Measurements from ENCODE around the gene SULT4A1.

GRCh38 chr22:43795320-43795719, 67.0 kb downstream of the SULT4A1 start:
- TF ChIP-seq, protein P1, sequence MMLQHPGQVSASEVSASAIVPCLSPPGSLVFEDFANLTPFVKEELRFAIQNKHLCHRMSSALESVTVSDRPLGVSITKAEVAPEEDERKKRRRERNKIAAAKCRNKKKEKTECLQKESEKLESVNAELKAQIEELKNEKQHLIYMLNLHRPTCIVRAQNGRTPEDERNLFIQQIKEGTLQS (IDR thresholded peaks at IDR 0.05) = no peak
- TF ChIP-seq, protein P2, sequence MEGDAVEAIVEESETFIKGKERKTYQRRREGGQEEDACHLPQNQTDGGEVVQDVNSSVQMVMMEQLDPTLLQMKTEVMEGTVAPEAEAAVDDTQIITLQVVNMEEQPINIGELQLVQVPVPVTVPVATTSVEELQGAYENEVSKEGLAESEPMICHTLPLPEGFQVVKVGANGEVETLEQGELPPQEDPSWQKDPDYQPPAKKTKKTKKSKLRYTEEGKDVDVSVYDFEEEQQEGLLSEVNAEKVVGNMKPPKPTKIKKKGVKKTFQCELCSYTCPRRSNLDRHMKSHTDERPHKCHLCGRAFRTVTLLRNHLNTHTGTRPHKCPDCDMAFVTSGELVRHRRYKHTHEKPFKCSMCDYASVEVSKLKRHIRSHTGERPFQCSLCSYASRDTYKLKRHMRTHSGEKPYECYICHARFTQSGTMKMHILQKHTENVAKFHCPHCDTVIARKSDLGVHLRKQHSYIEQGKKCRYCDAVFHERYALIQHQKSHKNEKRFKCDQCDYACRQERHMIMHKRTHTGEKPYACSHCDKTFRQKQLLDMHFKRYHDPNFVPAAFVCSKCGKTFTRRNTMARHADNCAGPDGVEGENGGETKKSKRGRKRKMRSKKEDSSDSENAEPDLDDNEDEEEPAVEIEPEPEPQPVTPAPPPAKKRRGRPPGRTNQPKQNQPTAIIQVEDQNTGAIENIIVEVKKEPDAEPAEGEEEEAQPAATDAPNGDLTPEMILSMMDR (IDR thresholded peaks at IDR 0.05; ENCODE audit: low read depth, low read length, missing input control) = no peak
- TF ChIP-seq EGR1 (IDR thresholded peaks at IDR 0.05; ENCODE audit: low read depth in 2 of 2) (no peak), NR2F2 (IDR thresholded peaks at IDR 0.05) (no peak), RAD21 (IDR thresholded peaks at IDR 0.05) (no peak), YY1 (IDR thresholded peaks at IDR 0.05) (no peak), RXRA (IDR thresholded peaks at IDR 0.05) (no peak), REST (IDR thresholded peaks at IDR 0.05) (no peak), TAF1 (conservative IDR thresholded peaks at IDR 0.05) (no peak), GABPA (IDR thresholded peaks at IDR 0.05 in 1 of 2, conservative IDR thresholded peaks at IDR 0.05 in 1 of 2) (no peak)
- TF ChIP-seq, protein P3, sequence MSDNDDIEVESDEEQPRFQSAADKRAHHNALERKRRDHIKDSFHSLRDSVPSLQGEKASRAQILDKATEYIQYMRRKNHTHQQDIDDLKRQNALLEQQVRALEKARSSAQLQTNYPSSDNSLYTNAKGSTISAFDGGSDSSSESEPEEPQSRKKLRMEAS (IDR thresholded peaks at IDR 0.05) = no peak
- TF ChIP-seq, protein P4, sequence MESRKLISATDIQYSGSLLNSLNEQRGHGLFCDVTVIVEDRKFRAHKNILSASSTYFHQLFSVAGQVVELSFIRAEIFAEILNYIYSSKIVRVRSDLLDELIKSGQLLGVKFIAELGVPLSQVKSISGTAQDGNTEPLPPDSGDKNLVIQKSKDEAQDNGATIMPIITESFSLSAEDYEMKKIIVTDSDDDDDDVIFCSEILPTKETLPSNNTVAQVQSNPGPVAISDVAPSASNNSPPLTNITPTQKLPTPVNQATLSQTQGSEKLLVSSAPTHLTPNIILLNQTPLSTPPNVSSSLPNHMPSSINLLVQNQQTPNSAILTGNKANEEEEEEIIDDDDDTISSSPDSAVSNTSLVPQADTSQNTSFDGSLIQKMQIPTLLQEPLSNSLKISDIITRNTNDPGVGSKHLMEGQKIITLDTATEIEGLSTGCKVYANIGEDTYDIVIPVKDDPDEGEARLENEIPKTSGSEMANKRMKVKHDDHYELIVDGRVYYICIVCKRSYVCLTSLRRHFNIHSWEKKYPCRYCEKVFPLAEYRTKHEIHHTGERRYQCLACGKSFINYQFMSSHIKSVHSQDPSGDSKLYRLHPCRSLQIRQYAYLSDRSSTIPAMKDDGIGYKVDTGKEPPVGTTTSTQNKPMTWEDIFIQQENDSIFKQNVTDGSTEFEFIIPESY (IDR thresholded peaks at IDR 0.05) = no peak

Measured in liver (tissue), 3 donors.